Keratinocyte (primary cell): ENCODE data around the gene FUT8. TPM values are rescaled to one million over a fixed set of nuclear protein-coding genes. Genes with fewer than 3 reads are reported as not detected.

Experiments
- DNase-seq: peaks from one replicate; pipeline ENCODE4 v3.0.0-alpha.2; 2011; ENCODE audit warnings: low read depth, missing footprints, low spot score
- FAIRE-seq: peaks from 2 replicates; lab custom pipeline; 2011; peaks lifted over from hg19 to GRCh38; lab: Jason Lieb, UNC
- H2AFZ ChIP-seq: 2 replicates; pipeline ENCODE4 v1.6.0; 2012; ENCODE audit warnings: low read length, control low read depth, inconsistent platforms; ENCODE audit not compliant: control insufficient read depth
- H3K27ac ChIP-seq: 2 replicates; pipeline ENCODE4 v1.5.1; 2011; ENCODE audit warnings: low read length; ENCODE audit not compliant: control insufficient read depth, insufficient read depth
- H3K27me3 ChIP-seq: 3 replicates; pipeline ENCODE4 v1.6.0; 2011; ENCODE audit warnings: low read length; ENCODE audit not compliant: control insufficient read depth, insufficient read depth; ENCODE audit errors: extremely low read depth
- H3K36me3 ChIP-seq, 2 experiments: 2 replicates in 1 of 2; 3 replicates in 1 of 2; pipeline ENCODE4 v1.5.1; 2011; ENCODE audit warnings: low read length in 2 of 2, mild to moderate bottlenecking in 1 of 2; ENCODE audit not compliant: control insufficient read depth in 2 of 2, insufficient read depth in 2 of 2; ENCODE audit errors: extremely low read depth in 1 of 2
- H3K4me1 ChIP-seq: 3 replicates; pipeline ENCODE4 v1.5.1; 2011; ENCODE audit warnings: low read length; ENCODE audit not compliant: control insufficient read depth, insufficient read depth; ENCODE audit errors: extremely low read depth
- H3K4me2 ChIP-seq: 3 replicates; pipeline ENCODE4 v1.6.0; 2011; ENCODE audit warnings: low read depth, low read length; ENCODE audit not compliant: control insufficient read depth, insufficient read depth; ENCODE audit errors: extremely low read depth
- H3K4me3 ChIP-seq, 3 experiments: fragments of 200-600 bp in 1 of 3; sonication (generic) in 1 of 3; 2 replicates in 2 of 3; 3 replicates in 1 of 3; pipeline ENCODE4 v1.5.1; 2011 to 2016; ENCODE audit warnings: low read length in 3 of 3, mild to moderate bottlenecking in 3 of 3, control low read depth in 2 of 3, inconsistent platforms in 1 of 3, low read depth in 1 of 3, mixed read lengths in 1 of 3, mixed run types in 1 of 3, moderate library complexity in 1 of 3; ENCODE audit not compliant: control insufficient read depth in 2 of 3, insufficient read depth in 2 of 3; ENCODE audit errors: extremely low read depth in 1 of 3
- H3K79me2 ChIP-seq: 2 replicates; pipeline ENCODE4 v1.6.0; 2012; ENCODE audit warnings: low read length; ENCODE audit not compliant: control insufficient read depth, insufficient read depth
- H3K9ac ChIP-seq: 3 replicates; pipeline ENCODE4 v1.6.0; 2011; ENCODE audit warnings: low read length; ENCODE audit not compliant: control insufficient read depth, insufficient read depth; ENCODE audit errors: extremely low read depth
- H3K9me1 ChIP-seq: 3 replicates; pipeline ENCODE4 v1.6.0; 2011; ENCODE audit warnings: low read length; ENCODE audit not compliant: control insufficient read depth, insufficient read depth; ENCODE audit errors: extremely low read depth
- H3K9me3 ChIP-seq: 2 replicates; pipeline ENCODE4 v1.5.1; 2012; ENCODE audit warnings: low read depth, low read length; ENCODE audit not compliant: control insufficient read depth
- H4K20me1 ChIP-seq: 3 replicates; pipeline ENCODE4 v1.6.0; 2011; ENCODE audit warnings: low read length; ENCODE audit not compliant: control insufficient read depth, insufficient read depth; ENCODE audit errors: extremely low read depth
- CTCF ChIP-seq, 3 experiments: IDR thresholded peaks in 1 of 3; conservative IDR thresholded peaks in 1 of 3; optimal IDR thresholded peaks in 1 of 3; 2 replicates in 2 of 3; 3 replicates in 1 of 3; pipeline versions ENCODE3 to v1.5.1; 2011; ENCODE audit warnings: low read length in 3 of 3, mild to moderate bottlenecking in 3 of 3, moderate library complexity in 2 of 3, control low read depth in 1 of 3, inconsistent platforms in 1 of 3; ENCODE audit not compliant: insufficient read depth in 2 of 3; ENCODE audit errors: extremely low read depth in 1 of 3
- EZH2 ChIP-seq: IDR thresholded peaks from one replicate; pipeline ENCODE4 v1.6.1; 2012; ENCODE audit warnings: inconsistent platforms, mild to moderate bottlenecking, low read length, moderate library complexity
- dilution Hi-C: fragments of 300-500 bp; cut with MboI; formaldehyde crosslinking; loops from one replicate; pipeline ENCODE4 v1.7.0; 2020; ENCODE audit warnings: low sequenced_read_pairs; ENCODE audit not compliant: extremely low pct_ligation_motif_present
- polyA plus RNA-seq, 5 experiments: library from polyadenylated mRNA; depleted of rRNA in 3 of 5; stranded (reverse) in 3 of 5; stranded (forward) in 1 of 5; unstranded in 1 of 5; fragments of >200 nt; gene quantifications; 1 replicate in 1 of 5; 2 replicates in 3 of 5; 3 replicates in 1 of 5; pipeline versions ENCODE4 v1.2.1 to v1.2.3, GENCODE V29; 2011 to 2012; ENCODE audit warnings: missing spikeins in 2 of 5, low read depth in 1 of 5, low replicate concordance in 1 of 5

FUT8 gene
- polyA plus RNA-seq, 1 donor (not counting 4 experiments of a cell fraction or from before 2014, with no cell fraction given) = 12.5 TPM

- H3K9me3 ChIP-seq = no peaks in the 10 kb centered on the region
- no peaks in the 10 kb centered on the region for H3K79me2 ChIP-seq
- no peaks in the 10 kb centered on the region for H3K4me1 ChIP-seq
- H3K9me1 ChIP-seq = no peaks in the 10 kb centered on the region
- H3K27ac ChIP-seq = no peak overlapping the region
- H3K27me3 ChIP-seq = no peaks in the 10 kb centered on the region
- no peaks in the 10 kb centered on the region for H3K36me3 ChIP-seq
- FAIRE-seq = no peak
- no peak overlapping the region for H3K9ac ChIP-seq
- dilution Hi-C loops = no loop called here
- no peak overlapping the region for H3K4me3 ChIP-seq
- no peak overlapping the region for H3K4me2 ChIP-seq
- TF ChIP-seq EZH2 (no peak), CTCF (optimal IDR thresholded peaks at IDR 0.05 in 1 of 3, IDR thresholded peaks at IDR 0.05 in 1 of 3, conservative IDR thresholded peaks at IDR 0.05 in 1 of 3; ENCODE audit: extremely low read depth in 1 of 3, insufficient read depth in 2 of 3, low read length in 3 of 3) (no peak)
- DNase-seq = no peak
- no peaks in the 10 kb centered on the region for H4K20me1 ChIP-seq
- H2AFZ ChIP-seq = no peak overlapping the region
Measured at GRCh38 chr14:65749287-65749686, 336.8 kb downstream of the FUT8 start.

- H4K20me1 ChIP-seq = no peaks in the 10 kb centered on the region
- H3K9ac ChIP-seq = no peak overlapping the region
- H3K4me2 ChIP-seq = no peak overlapping the region
- H3K27me3 ChIP-seq = no peaks in the 10 kb centered on the region
- H2AFZ ChIP-seq = no peak overlapping the region
- no peaks in the 10 kb centered on the region for H3K79me2 ChIP-seq
- no peak for TF ChIP-seq CTCF (optimal IDR thresholded peaks at IDR 0.05 in 1 of 3, IDR thresholded peaks at IDR 0.05 in 1 of 3, conservative IDR thresholded peaks at IDR 0.05 in 1 of 3; ENCODE audit: extremely low read depth in 1 of 3, insufficient read depth in 2 of 3, low read length in 3 of 3)
- no peak for TF ChIP-seq EZH2
- no peaks in the 10 kb centered on the region for H3K9me1 ChIP-seq
- H3K27ac ChIP-seq = no peak overlapping the region
- no peaks in the 10 kb centered on the region for H3K36me3 ChIP-seq
- H3K4me1 ChIP-seq = no peaks in the 10 kb centered on the region
- no peak for FAIRE-seq
- no peak for DNase-seq
- no peak overlapping the region for H3K4me3 ChIP-seq
- H3K9me3 ChIP-seq = no peaks in the 10 kb centered on the region
- dilution Hi-C loops = no loop called here
Measured at GRCh38 chr14:65750906-65751305, 338.4 kb downstream of the FUT8 start.
